NK-92 treated with Interleukin-12 subunit alpha and Interleukin-12 subunit beta, amount 100 ng/mL, for 24 hours (cell line): Measurements from ENCODE around the gene LINC01488.

Experiments used
- DNase-seq: peaks from one replicate; lab custom pipeline; 2025; lab: John Stamatoyannopoulos, UW

The LINC01488 gene

DNA sequence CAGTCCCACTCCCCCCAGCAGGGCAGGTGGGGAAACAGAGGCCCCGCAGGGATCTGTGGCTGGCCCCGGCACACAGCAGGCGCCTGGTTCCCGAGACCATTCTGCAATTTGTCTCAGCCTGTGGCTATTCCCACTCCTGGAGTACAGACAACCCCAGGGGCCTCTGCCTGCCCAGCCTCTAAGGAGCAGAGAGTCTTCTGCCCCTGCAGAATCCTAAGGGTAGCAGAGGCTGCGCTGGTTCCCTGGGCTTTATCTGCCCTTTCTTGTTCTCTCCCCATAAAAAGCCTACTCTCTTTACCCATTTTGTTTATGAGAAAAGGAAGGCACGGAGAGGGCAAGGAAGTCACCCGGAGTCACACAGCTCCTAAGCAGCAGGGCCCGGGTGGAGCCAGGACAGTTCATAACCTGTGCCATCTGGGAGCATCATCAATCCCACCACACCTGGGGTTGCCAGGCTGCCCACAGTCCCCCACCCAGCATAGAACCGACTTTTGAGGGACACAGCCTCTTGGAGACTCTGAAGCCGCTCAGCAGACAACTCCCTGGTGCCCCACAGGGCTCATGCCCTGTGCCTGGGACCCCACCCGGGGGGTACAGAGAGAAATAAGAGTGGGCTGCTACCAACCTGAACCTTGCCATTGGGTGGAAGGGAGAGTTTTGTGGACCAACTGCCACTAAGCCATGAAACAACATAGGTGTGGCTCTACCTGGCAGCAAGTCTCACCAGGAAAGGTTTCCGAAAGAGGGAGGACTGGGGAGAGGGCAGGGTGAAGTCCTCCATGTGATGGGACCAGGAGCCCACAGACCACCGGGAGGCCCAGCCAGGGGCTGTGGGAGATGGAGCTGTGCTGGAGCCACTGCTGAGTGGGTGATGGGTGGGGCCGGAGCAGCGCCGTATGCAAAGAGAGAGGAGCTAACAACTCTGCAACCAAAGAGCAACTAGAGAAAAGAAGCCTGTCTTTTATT is 17.2 kb upstream of the LINC01488 start:
- DNase-seq: no peak

DNA sequence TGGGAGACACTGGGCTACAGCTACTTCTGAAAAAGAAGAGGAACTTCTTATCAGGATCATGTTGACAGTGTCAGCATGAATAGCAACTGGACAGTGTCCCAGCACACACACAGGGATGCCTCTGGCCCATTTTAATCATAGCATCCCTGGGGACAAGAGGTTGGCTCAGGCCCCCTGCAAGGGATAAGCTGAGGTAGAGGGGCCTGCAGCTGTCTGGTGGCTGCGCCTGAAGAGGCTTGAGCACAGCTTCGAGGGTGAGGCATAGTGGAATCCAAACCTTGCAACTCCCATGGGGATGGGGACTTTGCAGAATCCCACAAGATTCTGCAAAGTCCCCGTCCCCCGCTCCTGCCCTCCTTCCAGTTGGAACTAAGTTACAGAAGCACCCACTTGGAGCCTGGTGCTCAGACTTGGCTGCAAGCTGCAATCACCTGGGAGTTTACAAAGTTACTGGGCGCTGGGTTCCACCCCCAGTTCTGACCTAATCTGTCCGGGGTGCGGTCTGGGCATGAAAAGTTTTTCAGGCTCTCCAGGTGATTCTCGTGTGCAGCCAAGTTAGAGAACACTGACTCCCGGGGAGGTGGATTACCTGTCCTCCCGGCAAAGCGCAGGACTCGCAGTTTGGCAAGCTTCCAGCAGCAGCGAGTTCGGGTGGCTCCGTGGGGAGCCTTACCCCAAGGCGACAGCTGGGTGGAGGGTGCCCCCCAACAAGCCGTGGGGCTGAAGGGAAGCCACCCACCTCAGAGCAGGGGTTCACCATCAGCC is 16.0 kb upstream of the LINC01488 start:
- DNase-seq: no peak

DNA sequence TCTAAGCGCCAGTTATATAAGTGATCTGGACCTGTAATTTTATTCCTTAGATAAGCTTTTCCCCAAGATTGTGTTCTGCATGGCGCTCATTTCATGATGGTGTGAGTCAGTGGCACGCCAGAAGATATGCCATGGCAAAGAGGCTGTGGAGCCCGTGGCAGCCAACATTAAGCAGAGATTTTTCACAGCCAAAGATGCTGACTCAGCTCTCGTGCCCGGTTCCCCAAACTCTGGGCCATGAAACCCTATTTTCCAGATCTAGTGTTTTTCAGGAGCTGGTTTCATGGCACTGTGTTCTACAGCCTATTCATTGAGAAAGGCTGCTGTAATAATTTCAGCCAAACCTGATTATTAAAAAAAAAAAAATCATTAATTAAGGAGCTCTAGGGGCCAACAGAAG is 15.4 kb upstream of the LINC01488 start:
- no peak for DNase-seq

DNA sequence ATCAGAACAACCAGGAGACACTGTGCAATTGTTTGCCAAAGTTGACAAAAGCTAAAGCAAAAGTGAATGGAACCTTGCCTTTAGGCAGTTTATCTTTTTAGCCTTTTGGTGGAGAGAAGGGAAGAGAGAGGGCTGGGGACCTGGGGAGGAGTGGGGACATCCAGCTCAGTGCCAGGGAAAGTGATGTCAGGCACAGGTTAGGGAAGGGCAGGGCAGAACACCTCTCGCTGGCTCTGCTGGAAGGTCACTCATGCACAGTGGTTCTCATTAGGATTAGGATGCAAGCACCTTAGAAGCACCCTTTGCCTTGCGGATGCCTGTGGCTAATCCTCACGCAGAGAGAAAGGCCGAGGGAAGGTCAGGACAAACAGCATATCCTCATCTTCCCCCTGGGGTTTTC is 14.3 kb upstream of the LINC01488 start:
- DNase-seq: no peak

DNA sequence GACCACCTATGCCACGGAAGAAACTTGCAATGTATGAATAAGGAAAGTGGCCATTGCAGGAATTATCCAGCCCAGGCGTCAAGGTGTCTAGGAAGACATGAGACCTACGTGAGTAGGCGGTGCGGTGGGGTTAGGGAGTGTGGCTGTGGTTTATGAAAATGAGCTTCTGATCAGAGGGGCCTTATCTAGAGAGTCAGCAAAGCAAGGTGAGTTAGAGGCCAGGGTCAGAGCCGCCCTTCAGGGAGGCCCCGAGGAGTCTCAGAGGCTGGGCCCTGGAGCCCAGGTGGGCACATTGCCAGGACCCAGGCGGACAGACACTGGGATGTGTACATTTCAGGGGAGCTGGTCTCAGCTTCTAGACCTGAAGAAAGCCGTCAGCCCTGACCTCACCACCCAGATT is 13.8 kb upstream of the LINC01488 start:
- no peak for DNase-seq

DNA sequence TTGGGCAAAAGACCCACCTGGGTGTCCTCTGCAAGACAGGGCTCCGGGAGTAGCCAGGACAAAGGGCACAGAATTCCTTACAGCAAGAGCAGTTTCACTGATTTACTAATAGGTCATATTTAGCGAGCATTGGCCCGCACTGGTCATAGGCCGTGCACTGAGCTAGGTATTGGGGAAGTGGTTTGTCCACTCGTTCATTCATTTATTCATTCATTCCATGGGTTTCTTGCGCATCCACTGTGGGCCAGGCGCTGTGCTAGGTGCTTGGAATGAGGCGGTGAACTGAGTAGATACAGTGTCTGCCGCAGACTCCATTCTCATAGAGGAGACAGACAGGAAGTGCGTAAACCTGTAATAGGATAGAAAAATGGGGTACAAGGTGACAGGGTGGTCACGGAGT is 13.2 kb upstream of the LINC01488 start:
- no peak for DNase-seq

DNA sequence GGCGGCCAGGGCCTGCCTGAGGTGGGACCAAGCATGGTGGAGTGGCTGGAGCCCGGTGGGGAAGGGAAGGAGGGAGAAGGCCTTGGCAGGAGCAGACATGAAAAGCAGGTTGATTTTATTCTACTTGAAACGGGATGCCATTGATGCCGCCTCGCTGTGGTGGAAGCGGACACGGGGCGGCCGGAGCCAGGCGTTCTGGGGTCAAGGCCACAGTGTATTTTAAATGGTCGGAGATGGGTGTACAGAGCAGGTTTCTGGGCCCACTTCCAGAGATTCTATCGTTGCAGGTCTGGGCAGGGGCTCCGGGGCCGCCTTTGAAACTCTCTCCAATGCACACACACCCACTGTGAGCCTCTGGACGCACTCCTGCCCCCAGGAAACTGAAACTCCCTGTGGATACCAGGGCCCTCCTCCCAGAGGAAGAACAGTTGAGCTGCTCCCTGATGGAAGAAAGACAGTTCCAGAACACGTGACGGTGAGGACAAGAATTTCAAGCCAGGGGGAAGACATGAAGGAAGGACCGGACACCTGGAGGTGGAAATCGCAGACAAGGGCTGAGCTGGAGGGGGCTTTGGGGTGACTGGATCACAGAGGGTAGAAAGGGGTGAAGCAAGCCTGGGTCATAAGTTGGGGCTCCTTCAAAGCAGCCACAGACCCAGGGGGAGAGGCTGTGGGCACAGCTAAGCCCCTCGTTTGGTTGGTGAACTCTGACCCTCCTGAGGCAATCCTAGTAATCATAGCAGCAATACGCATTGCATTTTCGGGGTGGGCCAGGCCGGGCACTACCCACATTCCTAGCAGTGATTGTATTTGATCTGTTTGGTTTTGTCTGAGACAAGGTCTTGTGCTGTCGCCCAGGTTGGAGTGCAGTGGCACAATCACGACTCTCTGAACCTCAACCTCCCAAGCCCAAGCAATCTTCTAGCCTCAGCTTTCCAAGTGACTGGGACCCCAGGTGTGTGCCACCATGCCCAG is 12.3 kb upstream of the LINC01488 start:
- DNase-seq: no peak

DNA sequence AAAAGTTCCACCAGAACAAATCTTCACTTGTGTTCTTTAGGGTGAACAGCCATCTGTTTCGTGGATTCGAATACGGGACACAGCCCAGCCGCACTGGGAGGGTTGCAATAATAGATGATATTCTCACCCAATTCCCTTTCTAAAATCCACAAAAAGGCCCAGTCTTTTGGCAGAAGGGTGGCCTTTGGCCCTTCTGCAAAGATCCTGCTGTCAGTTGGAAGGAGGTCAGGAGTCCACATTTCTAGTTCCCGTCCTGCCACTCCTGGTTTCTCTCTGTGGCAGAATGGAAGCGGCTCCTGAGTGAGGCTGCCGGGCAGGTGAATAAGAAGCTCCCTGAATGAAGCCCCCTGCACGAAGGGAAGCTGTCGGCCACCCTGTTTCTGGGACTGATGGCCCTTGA is 11.2 kb upstream of the LINC01488 start:
- DNase-seq: no peak

DNA sequence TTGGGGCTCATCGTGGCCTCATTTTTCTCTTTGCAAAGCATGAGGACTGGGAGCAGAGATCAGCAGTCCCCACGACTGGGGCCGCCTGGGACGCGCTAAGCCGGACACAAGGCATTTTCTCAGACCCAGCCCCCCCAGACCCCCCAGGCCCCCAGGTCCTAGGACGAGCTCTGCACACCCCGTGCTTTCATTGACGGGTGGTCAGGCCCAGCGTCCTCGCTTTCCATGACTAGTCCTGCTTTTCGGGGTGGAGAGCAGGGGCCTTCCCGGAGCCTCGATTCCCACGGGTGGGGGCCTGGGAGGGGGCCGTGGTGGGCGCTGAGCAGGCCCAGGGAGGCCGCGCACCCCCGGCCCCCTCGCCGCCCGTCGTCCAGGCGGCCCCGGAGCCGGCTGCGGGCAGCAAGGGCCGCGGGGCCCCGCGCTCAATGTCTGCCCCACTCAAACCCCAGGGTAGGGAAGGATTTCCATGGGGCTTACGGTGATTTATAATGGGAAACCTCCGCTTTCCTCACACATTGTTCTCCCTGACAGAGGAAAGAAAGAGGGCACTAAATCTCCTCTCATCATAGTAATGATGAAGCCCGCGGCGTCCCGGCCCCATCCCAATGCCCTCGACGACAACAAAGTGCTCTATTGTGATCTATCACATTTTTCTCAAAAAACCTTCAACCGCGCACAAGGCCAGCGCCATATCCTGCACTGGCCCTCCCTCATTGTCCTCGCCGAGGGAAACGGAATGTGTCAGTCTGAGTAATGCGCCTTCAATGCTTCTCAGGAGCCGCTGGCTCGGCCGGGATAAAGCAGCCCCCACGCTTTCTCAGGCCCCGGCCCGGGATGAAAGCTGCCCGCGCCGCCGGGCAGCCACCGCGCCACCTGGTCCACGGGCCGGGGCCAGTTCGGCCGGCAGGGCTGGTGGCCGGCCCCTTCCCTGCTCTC is 10.4 kb upstream of the LINC01488 start:
- no peak for DNase-seq

DNA sequence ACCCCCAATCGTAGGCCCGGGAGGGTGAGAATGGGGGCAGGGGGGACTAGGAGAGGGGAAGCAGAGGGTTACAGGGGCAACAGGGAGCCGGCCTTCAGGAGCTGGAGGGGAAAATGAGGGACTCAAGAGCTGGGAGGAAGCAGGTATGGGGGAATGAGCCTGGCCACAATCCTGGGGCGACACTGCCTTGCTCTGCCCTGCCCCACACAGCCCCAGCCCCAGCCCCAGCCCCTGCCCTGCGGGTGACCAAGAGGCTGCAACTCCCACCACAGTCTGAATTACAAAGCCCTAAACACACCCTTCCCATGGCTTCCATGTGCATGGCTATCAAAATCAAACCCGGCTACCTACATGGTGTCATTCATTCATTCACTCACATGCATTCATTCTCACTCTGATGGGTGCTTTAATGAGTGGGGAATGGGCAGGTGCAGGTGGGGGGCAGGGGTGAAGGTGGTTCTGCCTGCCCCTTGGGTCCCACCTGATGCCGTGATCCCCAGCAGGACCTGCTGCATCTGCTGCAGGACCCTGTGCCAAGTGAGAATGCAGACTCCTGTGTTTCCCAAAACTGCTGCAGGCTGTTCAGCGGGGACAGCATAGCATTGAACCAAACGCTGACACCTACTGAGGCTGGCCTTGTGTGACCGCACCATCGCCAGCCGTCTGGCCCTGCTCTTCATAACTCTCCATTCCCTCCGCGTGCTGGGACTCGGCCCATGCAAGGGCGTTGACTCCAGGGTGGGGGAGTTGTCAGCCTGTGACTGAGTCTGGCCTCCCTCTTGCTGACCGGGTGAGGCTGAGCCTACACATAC is 9.5 kb upstream of the LINC01488 start:
- no peak for DNase-seq

DNA sequence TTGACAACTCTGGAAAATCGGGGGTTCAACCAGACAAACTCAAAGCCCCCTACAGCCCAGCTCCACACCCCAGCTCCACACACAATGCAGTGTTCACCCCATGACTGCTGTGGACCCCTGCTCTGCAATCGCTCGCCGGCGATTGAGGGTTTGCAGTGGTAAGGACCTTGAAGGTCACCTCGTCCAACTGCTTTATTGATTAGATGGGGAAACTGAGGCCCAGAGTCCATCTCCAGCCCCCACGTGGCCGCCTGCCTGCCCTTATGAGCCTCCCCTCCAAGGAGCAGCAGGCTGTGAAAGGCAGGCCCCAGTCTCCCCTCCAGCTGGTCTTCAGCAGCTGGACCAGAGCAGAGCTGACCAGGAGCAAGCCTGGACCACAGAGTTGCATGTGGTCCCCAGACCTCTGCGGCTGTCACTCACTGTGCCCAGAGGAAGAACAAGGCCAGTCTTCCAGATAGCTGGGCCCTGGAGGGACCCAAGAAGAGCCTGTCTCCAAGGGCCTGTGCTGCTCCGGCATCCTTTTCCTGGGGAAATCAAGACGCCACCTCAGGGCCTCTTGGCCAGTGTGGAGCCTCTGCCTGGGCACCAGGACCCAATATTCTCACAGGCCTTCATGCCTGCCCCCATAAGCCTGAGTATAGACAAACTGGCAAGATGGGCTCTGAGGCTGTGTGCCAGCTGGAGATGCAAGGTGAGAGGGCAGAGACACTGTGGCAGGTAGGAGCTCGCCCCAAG is 8.8 kb upstream of the LINC01488 start:
- DNase-seq: no peak

DNA sequence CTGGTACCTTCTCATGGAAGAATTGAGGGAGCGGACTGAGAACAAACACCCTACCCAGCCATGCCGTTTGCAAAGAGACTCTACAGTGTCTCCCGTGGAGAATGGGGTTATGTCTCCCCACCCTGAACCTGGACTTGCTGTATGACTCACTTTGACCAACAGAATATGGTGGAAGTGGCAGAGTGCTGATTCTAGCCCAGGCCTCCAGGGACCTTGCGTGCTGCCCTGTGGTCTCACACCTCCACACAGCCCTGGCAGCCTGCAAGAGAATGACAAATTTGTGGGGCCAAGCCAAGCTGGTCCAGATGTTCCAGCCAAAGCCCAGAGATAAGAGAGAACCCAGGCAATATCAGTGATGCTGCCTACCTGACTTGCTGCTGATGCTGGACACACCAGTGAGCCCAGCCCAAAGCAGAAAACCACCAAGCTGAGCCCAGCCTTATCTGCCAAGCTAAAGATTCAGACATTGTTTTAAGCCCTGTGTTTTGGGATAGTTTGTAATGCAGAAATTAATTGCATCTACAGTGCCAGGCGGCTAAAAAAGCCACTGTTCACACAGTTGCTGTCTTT is 8.1 kb upstream of the LINC01488 start:
- DNase-seq: peak; percentile 37

DNA sequence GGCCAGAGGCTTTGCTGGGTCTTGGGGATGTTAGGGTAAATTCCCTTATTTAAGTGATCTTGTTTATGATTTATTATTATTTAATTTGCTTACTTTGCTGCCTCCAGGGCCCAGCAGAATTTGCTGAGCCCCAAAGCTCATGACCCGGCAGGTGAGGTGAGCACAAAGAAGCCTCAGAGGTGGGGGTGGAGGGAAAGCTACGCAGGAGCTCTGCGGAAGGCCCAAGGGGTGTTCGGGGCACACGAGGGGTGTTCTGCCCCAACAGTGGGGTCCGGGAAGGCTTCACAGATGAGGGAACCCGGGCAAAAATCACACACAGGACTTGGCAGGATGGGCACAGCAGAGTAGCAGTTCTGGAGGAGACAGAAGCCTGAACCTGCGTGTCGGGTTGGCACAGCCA is 6.7 kb upstream of the LINC01488 start:
- no peak for DNase-seq

DNA sequence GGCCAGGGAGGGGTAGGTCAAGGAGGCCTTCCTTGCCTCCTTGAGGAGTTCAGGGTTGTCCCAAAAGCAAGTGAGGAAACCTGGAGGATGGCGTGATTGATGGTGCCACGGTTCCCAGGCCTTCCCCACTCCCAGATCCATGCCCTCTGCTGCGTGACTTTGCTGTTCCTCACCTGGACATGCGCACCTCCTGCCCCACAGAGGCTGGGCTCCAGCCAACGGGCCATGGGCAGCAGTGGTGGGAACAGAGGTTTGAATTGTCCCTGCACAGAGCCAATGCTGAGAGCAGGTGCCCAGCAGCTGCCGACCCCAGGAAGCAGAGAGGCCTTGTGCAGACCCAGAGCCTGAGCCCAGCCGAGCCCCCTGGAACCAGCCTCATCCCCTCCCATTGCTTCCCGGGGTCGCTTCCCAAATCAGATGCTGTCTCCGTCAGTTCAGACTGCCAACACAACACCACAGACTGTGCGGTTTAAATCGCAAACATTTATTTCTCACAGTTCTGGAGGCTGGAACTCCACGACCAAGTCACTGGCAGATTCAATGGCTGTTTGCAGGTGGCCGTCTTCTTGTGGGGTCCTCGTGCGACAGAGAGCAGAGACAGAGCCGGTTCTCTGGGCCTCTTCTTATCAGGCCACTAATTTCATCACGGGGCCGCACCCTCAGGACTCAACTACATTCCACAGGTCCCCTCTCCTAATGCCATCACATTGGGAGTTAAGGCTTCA is 6.2 kb upstream of the LINC01488 start:
- no peak for DNase-seq

DNA sequence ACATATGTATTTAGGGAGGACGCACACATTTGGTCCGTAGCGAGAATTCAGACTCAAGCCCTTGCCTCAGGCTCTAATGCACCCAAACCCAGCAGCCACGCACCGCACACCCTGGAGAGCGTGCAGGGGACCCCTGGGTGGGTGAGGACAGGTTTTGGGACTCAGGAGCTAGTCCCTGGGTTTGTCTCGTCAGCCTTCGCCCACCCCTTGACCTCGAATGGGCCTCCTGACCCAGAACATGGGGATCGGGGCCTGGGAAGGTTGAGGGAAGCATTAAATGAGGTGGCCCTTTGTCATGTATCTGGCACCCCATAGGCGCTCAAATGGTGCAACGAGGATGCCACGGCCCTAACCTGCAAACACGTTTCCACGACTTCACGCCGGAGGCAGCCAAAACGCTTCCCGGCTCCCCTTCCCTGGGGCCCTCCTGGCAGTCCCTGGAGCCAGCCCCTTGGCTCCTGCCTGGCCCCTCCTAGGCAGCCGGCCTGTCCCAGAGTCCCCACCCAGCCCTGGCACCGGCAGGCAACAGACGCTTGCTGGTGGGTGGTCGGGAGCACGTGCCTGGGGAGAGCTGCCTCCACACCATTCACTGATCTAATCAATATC is 5.5 kb upstream of the LINC01488 start:
- no peak for DNase-seq

DNA sequence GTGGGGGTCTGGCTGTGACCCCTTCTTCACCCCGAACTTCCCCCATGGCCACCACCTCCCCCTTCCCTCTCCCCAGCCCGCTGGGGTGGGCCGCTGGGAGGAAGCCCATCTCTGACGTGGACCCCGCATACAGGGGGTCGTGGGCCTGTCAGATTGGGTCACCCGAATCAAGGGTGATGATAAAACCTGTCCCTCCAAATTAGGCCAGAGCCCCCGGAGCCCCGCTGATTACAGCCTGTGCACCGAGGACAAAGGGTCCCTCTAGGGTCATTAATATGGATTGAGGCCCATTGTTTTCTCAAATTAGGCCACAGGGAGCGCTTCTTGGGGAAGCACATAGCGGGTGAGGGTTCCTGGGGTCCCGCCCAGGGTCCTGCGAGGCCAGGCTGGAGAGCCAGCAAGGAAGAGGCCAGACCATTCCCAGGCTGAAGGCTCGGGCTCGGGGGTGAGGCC is 4.9 kb upstream of the LINC01488 start:
- no peak for DNase-seq

DNA sequence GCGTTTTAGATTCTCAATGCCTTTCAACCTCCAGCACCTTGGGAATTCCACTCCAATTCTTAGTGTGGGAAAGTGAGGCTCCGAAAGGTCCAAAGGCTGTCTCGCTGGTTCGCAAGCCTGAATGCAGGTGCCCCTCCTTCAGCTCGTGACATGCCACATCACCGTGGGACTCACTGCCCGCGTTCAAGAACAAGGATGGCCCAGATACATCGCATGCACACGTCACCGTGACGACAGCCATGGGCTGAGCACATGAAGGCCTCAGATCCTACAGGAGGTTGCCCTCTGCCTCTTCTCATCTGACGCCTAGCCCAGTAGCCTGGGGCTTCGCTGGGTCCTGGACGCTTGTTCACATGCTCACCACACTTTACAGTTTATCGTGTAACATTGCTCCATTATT is 4.4 kb upstream of the LINC01488 start:
- no peak for DNase-seq
